OCI-LY1 (cell line): ENCODE data around the gene DNAJC11.

Experiments
- H2AFZ ChIP-seq: fragments of 200-600 bp; sonication (generic), shearing (Covaris generic); 2 replicates; pipeline ENCODE4 v1.6.0; 2014; ENCODE audit warnings: antibody characterized with exemption, mild to moderate bottlenecking, low read length
- H3F3A ChIP-seq: fragments of 200-600 bp; sonication (generic), shearing (Covaris generic); 2 replicates; pipeline ENCODE4 v1.6.0; 2014; ENCODE audit warnings: mild to moderate bottlenecking, antibody characterized with exemption, low read length, moderate library complexity; ENCODE audit not compliant: insufficient read depth
- H3K27ac ChIP-seq: fragments of 200-600 bp; sonication (generic); 2 replicates; pipeline ENCODE4 v1.5.1; 2014; ENCODE audit warnings: low read length, mixed run types, mild to moderate bottlenecking, low read depth; ENCODE audit not compliant: poor library complexity, severe bottlenecking
- H3K27me3 ChIP-seq: fragments of 200-600 bp; sonication (generic); 2 replicates; pipeline ENCODE4 v1.6.0; 2014; ENCODE audit warnings: antibody characterized with exemption, mild to moderate bottlenecking, low read length, moderate library complexity; ENCODE audit not compliant: insufficient read depth
- H3K36me3 ChIP-seq: fragments of 200-600 bp; sonication (generic); 2 replicates; pipeline ENCODE4 v1.6.1; 2014; ENCODE audit warnings: mild to moderate bottlenecking, antibody characterized with exemption, low read length, moderate library complexity, mixed read lengths; ENCODE audit not compliant: insufficient read depth
- H3K4me1 ChIP-seq: fragments of 200-600 bp; sonication (generic); 2 replicates; pipeline ENCODE4 v1.5.1; 2014; ENCODE audit warnings: mild to moderate bottlenecking, low read length, moderate library complexity; ENCODE audit not compliant: insufficient read depth, severe bottlenecking
- H3K4me2 ChIP-seq: fragments of 200-600 bp; sonication (generic), shearing (Covaris generic); 2 replicates; pipeline ENCODE4 v1.6.1; 2014; ENCODE audit warnings: low read length
- H3K4me3 ChIP-seq: fragments of 200-600 bp; sonication (generic); 2 replicates; pipeline ENCODE4 v1.5.1; 2014; ENCODE audit warnings: low read length, low read depth, mild to moderate bottlenecking, mixed read lengths; ENCODE audit not compliant: poor library complexity, severe bottlenecking
- H3K79me2 ChIP-seq: fragments of 200-600 bp; shearing (Covaris generic); 2 replicates; pipeline ENCODE4 v1.6.1; 2016; ENCODE audit warnings: mixed run types, low read length, mixed read lengths; ENCODE audit not compliant: insufficient read depth
- H3K9ac ChIP-seq: fragments of 200-600 bp; sonication (generic), shearing (Covaris generic); 2 replicates; pipeline ENCODE4 v1.6.1; 2014; ENCODE audit warnings: mild to moderate bottlenecking, low read length, mixed read lengths
- H3K9me2 ChIP-seq: fragments of 200-600 bp; sonication (generic), shearing (Covaris generic); 2 replicates; pipeline ENCODE4 v1.6.1; 2014; ENCODE audit warnings: low read depth, mild to moderate bottlenecking, low read length, mixed read lengths
- H3K9me3 ChIP-seq: fragments of 200-600 bp; shearing (Covaris generic); 2 replicates; pipeline ENCODE4 v1.6.1; 2014; ENCODE audit warnings: low read length, mixed read lengths
- H4K20me1 ChIP-seq: fragments of 200-600 bp; sonication (generic), shearing (Covaris generic); 2 replicates; pipeline ENCODE4 v1.6.0; 2016; ENCODE audit warnings: mild to moderate bottlenecking, low read length; ENCODE audit not compliant: insufficient read depth
- EZH2 ChIP-seq: fragments of 200-600 bp; sonication (generic), shearing (Covaris generic); IDR thresholded peaks from 2 replicates; pipeline ENCODE4 v1.8.0; 2017; ENCODE audit warnings: borderline replicate concordance, mixed run types, mild to moderate bottlenecking, antibody characterized with exemption, low read length, moderate library complexity, mixed read lengths
- TF ChIP-seq, protein P1 (sequence below): fragments of 200-600 bp; sonication (generic), shearing (Covaris generic); IDR thresholded peaks from 2 replicates; pipeline ENCODE4 v1.5.1; 2017; ENCODE audit warnings: mild to moderate bottlenecking, antibody characterized with exemption, low read length, moderate library complexity, mixed read lengths

The DNAJC11 gene

DNA sequence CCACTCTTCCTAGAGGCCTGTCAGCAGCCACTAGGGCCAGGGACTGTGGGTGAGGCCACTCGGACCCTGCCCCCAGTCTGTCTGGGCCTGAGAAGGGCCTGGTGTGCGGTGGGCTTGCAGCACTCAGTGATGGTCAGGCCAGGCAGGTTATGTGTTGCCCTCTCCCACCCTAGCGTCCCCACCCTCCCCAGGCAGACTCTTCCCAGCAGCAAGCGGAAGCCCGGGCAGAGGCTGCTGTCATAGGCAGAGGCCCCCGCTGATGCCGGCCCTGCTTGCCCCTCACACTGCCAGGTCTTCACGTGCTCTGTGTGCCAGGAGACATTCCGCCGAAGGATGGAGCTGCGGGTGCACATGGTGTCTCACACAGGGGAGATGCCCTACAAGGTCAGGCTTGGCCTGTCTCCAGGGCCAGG, 115.2 kb downstream of the DNAJC11 start:
- Histone ChIP-seq H3K27ac (peak overlapping the region; percentile 98), H3F3A (no peaks in the 10 kb centered on the region), H3K4me1 (peaks cover 75% of the 10 kb centered on the region), H3K27me3 (no peaks in the 10 kb centered on the region), H3K36me3 (peaks cover 69% of the 10 kb centered on the region; the same call in 1 of the 2 replicates), H4K20me1 (no peaks in the 10 kb centered on the region), H3K9ac (peak overlapping the region; percentile 44; the same call in 1 of the 2 replicates), H3K79me2 (no peaks in the 10 kb centered on the region; the same call in 1 of the 2 replicates), H3K4me3 (no peak overlapping the region), H2AFZ (no peak overlapping the region), H3K4me2 (peak overlapping the region; percentile 59; the same call in 1 of the 2 replicates), H3K9me2 (no peaks in the 10 kb centered on the region), H3K9me3 (no peaks in the 10 kb centered on the region)
- TF ChIP-seq, protein P1, sequence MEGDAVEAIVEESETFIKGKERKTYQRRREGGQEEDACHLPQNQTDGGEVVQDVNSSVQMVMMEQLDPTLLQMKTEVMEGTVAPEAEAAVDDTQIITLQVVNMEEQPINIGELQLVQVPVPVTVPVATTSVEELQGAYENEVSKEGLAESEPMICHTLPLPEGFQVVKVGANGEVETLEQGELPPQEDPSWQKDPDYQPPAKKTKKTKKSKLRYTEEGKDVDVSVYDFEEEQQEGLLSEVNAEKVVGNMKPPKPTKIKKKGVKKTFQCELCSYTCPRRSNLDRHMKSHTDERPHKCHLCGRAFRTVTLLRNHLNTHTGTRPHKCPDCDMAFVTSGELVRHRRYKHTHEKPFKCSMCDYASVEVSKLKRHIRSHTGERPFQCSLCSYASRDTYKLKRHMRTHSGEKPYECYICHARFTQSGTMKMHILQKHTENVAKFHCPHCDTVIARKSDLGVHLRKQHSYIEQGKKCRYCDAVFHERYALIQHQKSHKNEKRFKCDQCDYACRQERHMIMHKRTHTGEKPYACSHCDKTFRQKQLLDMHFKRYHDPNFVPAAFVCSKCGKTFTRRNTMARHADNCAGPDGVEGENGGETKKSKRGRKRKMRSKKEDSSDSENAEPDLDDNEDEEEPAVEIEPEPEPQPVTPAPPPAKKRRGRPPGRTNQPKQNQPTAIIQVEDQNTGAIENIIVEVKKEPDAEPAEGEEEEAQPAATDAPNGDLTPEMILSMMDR, result no peak
- no peak for TF ChIP-seq EZH2

DNA sequence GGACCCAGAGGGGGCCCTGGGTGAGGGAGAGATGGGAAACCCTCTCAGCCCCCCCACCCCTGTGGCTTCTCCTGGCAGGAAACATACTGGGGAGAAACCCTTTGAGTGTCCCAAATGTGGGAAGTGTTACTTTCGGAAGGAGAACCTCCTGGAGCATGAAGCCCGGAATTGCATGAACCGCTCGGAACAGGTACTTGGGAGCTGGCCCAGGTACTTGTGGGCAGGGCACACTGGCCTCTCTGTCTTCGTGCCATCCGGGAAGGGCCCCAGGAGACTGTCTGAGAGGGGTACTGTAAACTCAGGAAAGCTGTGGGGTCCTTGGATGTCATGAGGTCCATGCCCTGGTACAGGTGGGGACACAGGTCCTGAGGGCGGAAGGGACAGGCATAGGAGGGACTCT, 115.8 kb downstream of the DNAJC11 start:
- Histone ChIP-seq H3K79me2 (no peaks in the 10 kb centered on the region; the same call in 1 of the 2 replicates), H3K36me3 (peaks cover 64% of the 10 kb centered on the region; the same call in 1 of the 2 replicates), H2AFZ (no peak overlapping the region), H3K4me1 (peaks cover 75% of the 10 kb centered on the region), H3K9me2 (no peaks in the 10 kb centered on the region), H3K9me3 (no peaks in the 10 kb centered on the region), H3F3A (no peaks in the 10 kb centered on the region), H3K9ac (peak overlapping the region; percentile 31; the same call in 1 of the 2 replicates), H3K4me2 (peak overlapping the region; percentile 59; the same call in 1 of the 2 replicates), H3K27ac (peak overlapping the region; percentile 98), H3K4me3 (no peak overlapping the region), H4K20me1 (no peaks in the 10 kb centered on the region), H3K27me3 (no peaks in the 10 kb centered on the region)
- no peak for TF ChIP-seq EZH2
- TF ChIP-seq, protein P1, result no peak

DNA sequence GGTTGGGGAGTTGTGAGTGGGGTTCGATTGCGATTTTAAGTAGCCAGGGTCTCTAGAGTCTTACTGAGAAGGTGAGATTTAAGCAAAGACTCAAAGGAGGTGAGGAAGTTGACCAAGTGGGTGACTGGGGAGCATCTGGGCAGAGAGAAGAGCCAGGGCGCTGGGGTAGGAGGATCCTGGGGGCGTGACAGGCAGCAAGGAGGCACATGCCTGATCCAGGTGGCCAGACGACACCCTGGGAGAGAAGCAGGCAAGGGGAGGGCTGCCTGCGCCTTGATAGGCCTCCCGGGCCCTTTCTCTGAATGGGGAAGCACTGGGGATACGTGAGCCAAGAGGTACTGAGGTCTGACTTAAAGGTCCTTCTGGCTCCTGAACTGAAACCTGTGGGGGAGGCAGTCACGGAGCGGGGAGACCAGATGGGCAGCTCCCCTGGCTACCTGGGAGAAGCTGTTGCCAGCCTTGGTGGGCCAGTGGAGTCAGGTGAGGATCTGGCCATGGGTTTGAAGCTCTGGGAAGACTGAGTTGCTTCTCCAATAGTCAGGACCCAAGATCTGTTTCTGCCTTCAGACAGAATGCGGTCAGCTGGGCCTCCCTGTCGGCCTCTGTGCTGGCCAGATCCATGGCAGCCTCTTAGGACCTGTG, 116.4 kb downstream of the DNAJC11 start:
- H4K20me1 ChIP-seq, result no peaks in the 10 kb centered on the region
- TF ChIP-seq, protein P1, result no peak
- no peak for TF ChIP-seq EZH2
- H3F3A ChIP-seq, result no peaks in the 10 kb centered on the region
- H3K4me3 ChIP-seq, result peak overlapping the region; percentile 42
- H2AFZ ChIP-seq, result no peak overlapping the region
- no peaks in the 10 kb centered on the region; the same call in 1 of the 2 replicates for H3K79me2 ChIP-seq
- peak overlapping the region; percentile 98 for H3K27ac ChIP-seq
- H3K4me2 ChIP-seq, result peak overlapping the region; percentile 59
- no peaks in the 10 kb centered on the region for H3K27me3 ChIP-seq
- H3K9ac ChIP-seq, result peak overlapping the region; percentile 31; the same call in 1 of the 2 replicates
- no peaks in the 10 kb centered on the region for H3K9me3 ChIP-seq
- peaks cover 77% of the 10 kb centered on the region for H3K4me1 ChIP-seq
- no peaks in the 10 kb centered on the region for H3K9me2 ChIP-seq
- peaks cover 57% of the 10 kb centered on the region; the same call in 1 of the 2 replicates for H3K36me3 ChIP-seq
